HepG2 (cell line): Measurements from ENCODE around the gene NPBWR2. TPM values are rescaled to one million over a fixed set of nuclear protein-coding genes. Genes with fewer than 3 reads are reported as not detected.
A peak's percentile ranks its signal among the peaks of the same experiment; 100 is the strongest.

ENCODE experiments used
- DDIT3 ChIP-seq: sonication (generic); formaldehyde crosslinking; IDR thresholded peaks from 2 replicates; pipeline ENCODE4 v1.4.0; 2020; ENCODE audit warnings: mild to moderate bottlenecking, missing genetic modification reagents
- DNMT1 ChIP-seq: sonication (generic); formaldehyde crosslinking; IDR thresholded peaks from 2 replicates; pipeline ENCODE4 v1.5.1; 2020; ENCODE audit warnings: mild to moderate bottlenecking, missing genetic modification reagents
- ELF1 ChIP-seq: sonication (generic); formaldehyde crosslinking; IDR thresholded peaks from 2 replicates; pipeline ENCODE4 v1.4.0; 2020; ENCODE audit warnings: missing genetic modification reagents
- FOXJ3 ChIP-seq: sonication (generic); formaldehyde crosslinking; IDR thresholded peaks from 2 replicates; pipeline ENCODE4 v1.4.0; 2020; ENCODE audit warnings: missing genetic modification reagents, mild to moderate bottlenecking, borderline replicate concordance
- GTF2F1 ChIP-seq: fragments of 150-350 bp; IDR thresholded peaks from 2 replicates; pipeline ENCODE4 v1.6.1; 2014; ENCODE audit warnings: low read length
- HIVEP1 ChIP-seq: sonication (generic); formaldehyde crosslinking; IDR thresholded peaks from 2 replicates; pipeline ENCODE4 v1.4.0; 2020; ENCODE audit warnings: mild to moderate bottlenecking, missing genetic modification reagents
- HMGA1 ChIP-seq: sonication (generic); formaldehyde crosslinking; conservative IDR thresholded peaks from 2 replicates; pipeline ENCODE4 v1.4.0; 2020; ENCODE audit warnings: missing genetic modification reagents
- IKZF1 ChIP-seq: fragments of 450-650 bp; IDR thresholded peaks from 2 replicates; pipeline ENCODE4 v1.7.1; 2016
- IKZF4 ChIP-seq: sonication (generic); formaldehyde crosslinking; IDR thresholded peaks from 2 replicates; pipeline ENCODE4 v1.5.1; 2020; ENCODE audit warnings: borderline replicate concordance, mild to moderate bottlenecking, low read depth, missing genetic modification reagents; ENCODE audit errors: not compliant biosample characterization
- MAFG ChIP-seq: sonication (generic); formaldehyde crosslinking; IDR thresholded peaks from 2 replicates; pipeline ENCODE4 v1.5.1; 2020; ENCODE audit warnings: mild to moderate bottlenecking, missing genetic modification reagents
- PLSCR1 ChIP-seq: sonication (generic); formaldehyde crosslinking; IDR thresholded peaks from 2 replicates; pipeline ENCODE4 v1.5.0; 2020; ENCODE audit warnings: missing genetic modification reagents, mild to moderate bottlenecking, borderline replicate concordance
- SMC3 ChIP-seq: IDR thresholded peaks from 2 replicates; pipeline ENCODE4 v1.6.1; 2011; ENCODE audit warnings: low read length, improper control_type of control experiment
- THRA ChIP-seq: sonication (generic); formaldehyde crosslinking; IDR thresholded peaks from 2 replicates; pipeline ENCODE4 v1.4.0; 2020; ENCODE audit warnings: missing genetic modification reagents, borderline replicate concordance
- ZIK1 ChIP-seq: sonication (generic); formaldehyde crosslinking; IDR thresholded peaks from 2 replicates; pipeline ENCODE4 v1.5.0; 2020; ENCODE audit warnings: mild to moderate bottlenecking, low read depth, missing genetic modification reagents, borderline replicate concordance
- ZNF121 ChIP-seq: sonication (generic); formaldehyde crosslinking; IDR thresholded peaks from 2 replicates; pipeline ENCODE4 v1.5.0; 2020; ENCODE audit warnings: mild to moderate bottlenecking, missing genetic modification reagents
- ZNF142 ChIP-seq: sonication (generic); formaldehyde crosslinking; IDR thresholded peaks from 2 replicates; pipeline ENCODE4 v1.4.0; 2020; ENCODE audit warnings: missing genetic modification reagents
- ZNF235 ChIP-seq: sonication (generic); formaldehyde crosslinking; IDR thresholded peaks from 2 replicates; pipeline ENCODE4 v1.8.1; 2023; ENCODE audit warnings: mild to moderate bottlenecking, missing genetic modification reagents, borderline replicate concordance
- ZNF24 ChIP-seq: fragments of 450-650 bp; IDR thresholded peaks from 2 replicates; pipeline ENCODE4 v1.6.1; 2017; ENCODE audit warnings: antibody characterized with exemption, mild to moderate bottlenecking
- ZNF432 ChIP-seq: sonication (generic); formaldehyde crosslinking; IDR thresholded peaks from 2 replicates; pipeline ENCODE4 v1.5.0; 2020; ENCODE audit warnings: missing genetic modification reagents, mild to moderate bottlenecking, borderline replicate concordance
- ZNF441 ChIP-seq: sonication (generic); formaldehyde crosslinking; IDR thresholded peaks from 2 replicates; pipeline ENCODE4 v1.7.0; 2021; ENCODE audit warnings: missing genetic modification reagents, borderline replicate concordance
- ZNF451 ChIP-seq: sonication (generic); formaldehyde crosslinking; IDR thresholded peaks from 2 replicates; pipeline ENCODE4 v1.5.0; 2020; ENCODE audit warnings: mild to moderate bottlenecking, missing genetic modification reagents
- ZNF510 ChIP-seq: sonication (generic); formaldehyde crosslinking; IDR thresholded peaks from 2 replicates; pipeline ENCODE4 v1.4.0; 2020; ENCODE audit warnings: low read depth, mild to moderate bottlenecking, missing genetic modification reagents
- polyA plus RNA-seq, 8 experiments: library from polyadenylated mRNA; depleted of rRNA in 3 of 8; stranded (reverse) in 7 of 8; unstranded in 1 of 8; fragments of >200 nt; fragmentation: Illumina TruSeq in 4 of 8; extraction: Trizol in 4 of 8; gene quantifications; 2 replicates each; pipeline versions ENCODE4 v1.2.1 to v1.2.3, GENCODE V29; 2011 to 2016; ENCODE audit warnings: low read depth in 4 of 8, missing spikeins in 1 of 8, mixed read lengths in 1 of 8; ENCODE audit not compliant: insufficient read depth in 1 of 8
- total RNA-seq, 5 experiments: library from RNA; depleted of rRNA; stranded (reverse); fragments of >200 nt; fragmentation: Illumina TruSeq; extraction: Trizol; gene quantifications; 2 replicates each; pipeline ENCODE4 v1.2.3, GENCODE V29; 2016; ENCODE audit warnings: low read depth in 1 of 5

NPBWR2 gene
- total and polyA plus RNA-seq, 2 of the 13 experiments (the other 11 are each of a cell fraction or from before 2014, with no cell fraction given) = not detected

- TF ChIP-seq ZNF142 (CRISPR knock-in tag) (no peak), GTF2F1 (no peak), DDIT3 (CRISPR knock-in tag) (no peak), ZNF432 (CRISPR knock-in tag) (no peak), MAFG (CRISPR knock-in tag) (no peak), ZNF441 (no peak), ZNF121 (CRISPR knock-in tag) (no peak), FOXJ3 (CRISPR knock-in tag) (no peak), THRA (CRISPR knock-in tag) (peak; percentile 41; the same call in 1 of the 2 replicates), IKZF4 (CRISPR knock-in tag) (no peak), HMGA1 (CRISPR knock-in tag) (no peak), ZIK1 (no peak), ZNF235 (CRISPR knock-in tag) (no peak), ZNF510 (CRISPR knock-in tag) (no peak), ZNF451 (CRISPR knock-in tag) (no peak), DNMT1 (no peak), ZNF24 (no peak), SMC3 (peak; percentile 15; the same call in 1 of the 2 replicates), ELF1 (CRISPR knock-in tag) (no peak), IKZF1 (no peak), HIVEP1 (CRISPR knock-in tag) (0 out of 2 replicates have a peak, but pooled peaks have one; percentile 14), PLSCR1 (CRISPR knock-in tag) (no peak)
Observed at GRCh38 chr20:64101731-64102621, 5.4 kb downstream of the NPBWR2 start (continued).
